Ishikawa (cell line): Measurements from ENCODE around the gene NOD2.

Experiments
- CEBPB ChIP-seq: IDR thresholded peaks from 2 replicates; pipeline ENCODE4 v1.6.1; 2012
- CREB1 ChIP-seq: IDR thresholded peaks from 2 replicates; pipeline ENCODE4 v1.6.1; 2012; ENCODE audit warnings: low read depth
- EGR1 ChIP-seq: IDR thresholded peaks from 2 replicates; pipeline ENCODE4 v1.6.1; 2012
- EP300 ChIP-seq: IDR thresholded peaks from 2 replicates; pipeline ENCODE4 v1.6.1; 2012; ENCODE audit warnings: borderline replicate concordance
- FOXM1 ChIP-seq: IDR thresholded peaks from 2 replicates; pipeline ENCODE4 v1.6.1; 2012; ENCODE audit warnings: low read depth, borderline replicate concordance
- NFIC ChIP-seq: IDR thresholded peaks from 2 replicates; pipeline ENCODE4 v1.6.1; 2012
- RAD21 ChIP-seq: IDR thresholded peaks from 2 replicates; pipeline ENCODE4 v1.6.1; 2012; ENCODE audit warnings: low read depth
- TAF1 ChIP-seq: IDR thresholded peaks from 2 replicates; pipeline ENCODE4 v1.6.1; 2012; ENCODE audit warnings: low read depth, mild to moderate bottlenecking
- TCF12 ChIP-seq: IDR thresholded peaks from 2 replicates; pipeline ENCODE4 v1.6.1; 2012; ENCODE audit warnings: low read depth
- TEAD4 ChIP-seq: IDR thresholded peaks from 2 replicates; pipeline ENCODE4 v1.6.1; 2012
- YY1 ChIP-seq: IDR thresholded peaks from 2 replicates; pipeline ENCODE4 v1.6.1; 2012; ENCODE audit warnings: low read depth
- ZBTB7A ChIP-seq: IDR thresholded peaks from 2 replicates; pipeline ENCODE4 v1.6.1; 2012; ENCODE audit warnings: low read depth
- TF ChIP-seq, protein P1 (sequence below): IDR thresholded peaks from 2 replicates; pipeline ENCODE4 v1.6.1; 2012; ENCODE audit warnings: low read depth, mild to moderate bottlenecking
- TF ChIP-seq, protein P2 (sequence below): IDR thresholded peaks from 2 replicates; pipeline ENCODE4 v1.6.1; 2012
- TF ChIP-seq, protein P3 (sequence below): IDR thresholded peaks from 2 replicates; pipeline ENCODE4 v1.6.1; 2012

NOD2 gene

DNA sequence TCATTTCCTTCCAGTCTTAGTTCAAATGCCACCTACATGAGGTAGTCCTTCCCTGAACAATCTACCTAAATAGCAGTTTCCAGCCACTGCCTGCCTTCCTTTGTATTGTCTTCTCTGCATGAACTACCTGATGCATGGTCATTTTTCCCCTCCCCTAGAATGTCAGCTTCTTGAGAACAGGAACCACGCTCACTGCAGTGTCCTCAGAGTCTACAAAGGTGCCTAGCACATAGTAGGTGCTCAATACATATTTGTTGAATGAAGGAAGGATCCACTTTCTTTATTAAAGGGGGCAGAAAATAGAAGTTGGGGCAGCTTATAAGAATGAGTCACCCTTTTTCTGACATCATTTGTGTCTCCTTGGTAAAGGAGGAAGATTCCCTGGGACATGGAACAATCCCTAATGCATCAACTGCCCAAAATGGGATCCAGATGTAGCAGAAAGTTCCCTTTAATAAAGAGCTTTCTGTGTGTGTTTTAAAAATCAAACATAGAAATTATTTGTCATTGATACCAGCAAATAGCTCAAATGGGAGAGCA, 44.1 kb downstream of the NOD2 start:
- no peak for TF ChIP-seq FOXM1
- no peak for TF ChIP-seq EGR1
- TF ChIP-seq NFIC: no peak
- TF ChIP-seq EP300: no peak
- TF ChIP-seq CREB1: no peak
- TF ChIP-seq ZBTB7A: no peak

DNA sequence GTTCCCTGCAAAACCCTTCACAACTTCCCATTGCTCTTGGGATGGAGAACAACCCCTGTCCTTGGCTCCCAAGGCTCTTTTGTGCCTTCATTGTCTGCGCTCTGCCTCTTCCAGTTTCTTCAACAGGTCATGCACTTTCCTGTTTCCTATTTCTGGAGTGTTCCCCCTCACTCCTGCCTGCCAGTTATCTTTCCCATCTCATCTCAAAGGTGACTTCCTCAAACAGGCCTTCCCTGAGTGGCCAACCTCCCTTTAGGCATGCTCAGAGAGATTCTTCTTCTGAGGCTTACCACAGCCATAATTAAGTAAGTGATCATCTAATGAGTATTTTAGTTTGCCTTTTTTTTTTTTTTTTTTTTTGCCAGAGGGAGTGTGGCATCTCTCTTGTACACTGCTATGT, 45.6 kb downstream of the NOD2 start:
- no peak for TF ChIP-seq FOXM1
- no peak for TF ChIP-seq TCF12
- no peak for TF ChIP-seq YY1
- no peak for TF ChIP-seq TEAD4
- TF ChIP-seq CREB1: no peak
- no peak for TF ChIP-seq ZBTB7A

DNA sequence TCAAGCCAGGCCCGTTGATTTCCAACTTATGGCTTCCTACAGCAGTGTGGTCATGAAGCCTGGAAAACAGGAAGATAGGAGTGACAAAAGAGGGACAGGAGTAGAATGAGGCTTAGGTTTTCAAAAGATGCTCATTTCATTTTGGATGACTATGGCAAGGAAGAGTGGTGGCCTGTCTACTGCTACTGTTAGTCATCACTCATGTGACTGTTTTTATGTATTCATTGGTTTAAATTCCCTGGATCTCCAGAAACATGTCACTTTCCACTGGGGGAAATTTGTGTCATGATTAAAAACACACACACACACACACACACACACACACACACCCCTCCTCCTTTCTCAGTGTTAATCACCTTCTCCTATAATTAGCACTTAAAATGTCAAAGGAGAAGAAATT, 47.3 kb downstream of the NOD2 start:
- TF ChIP-seq TEAD4 (no peak), CREB1 (no peak), EP300 (no peak)

DNA sequence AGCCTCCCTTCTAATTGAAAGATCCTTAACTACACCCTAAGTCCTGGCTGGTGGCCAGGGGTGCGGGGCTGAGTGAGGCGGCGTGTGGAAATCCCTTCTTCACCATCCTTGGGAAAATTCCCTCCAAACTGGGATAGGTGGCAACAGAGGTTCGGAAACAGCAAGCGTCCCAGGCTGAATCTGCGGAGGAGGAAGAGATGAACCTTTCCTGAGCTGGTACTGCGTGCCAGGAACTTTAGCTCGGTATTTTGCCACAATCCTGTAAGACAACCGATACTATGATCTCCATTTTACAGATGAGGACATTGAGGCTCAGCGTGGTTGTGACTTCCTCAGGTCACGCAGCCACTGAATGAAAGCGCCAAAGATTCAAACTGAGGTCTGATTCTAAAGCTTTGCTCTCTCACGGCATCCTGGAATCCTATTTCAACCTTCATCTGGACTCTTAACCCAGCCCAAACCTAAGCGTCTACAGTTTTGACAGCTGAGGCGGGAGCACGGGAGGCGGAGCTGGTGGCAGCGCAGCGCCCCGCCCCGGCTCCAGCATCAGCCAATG, 47.9 kb downstream of the NOD2 start:
- TF ChIP-seq, protein P1, sequence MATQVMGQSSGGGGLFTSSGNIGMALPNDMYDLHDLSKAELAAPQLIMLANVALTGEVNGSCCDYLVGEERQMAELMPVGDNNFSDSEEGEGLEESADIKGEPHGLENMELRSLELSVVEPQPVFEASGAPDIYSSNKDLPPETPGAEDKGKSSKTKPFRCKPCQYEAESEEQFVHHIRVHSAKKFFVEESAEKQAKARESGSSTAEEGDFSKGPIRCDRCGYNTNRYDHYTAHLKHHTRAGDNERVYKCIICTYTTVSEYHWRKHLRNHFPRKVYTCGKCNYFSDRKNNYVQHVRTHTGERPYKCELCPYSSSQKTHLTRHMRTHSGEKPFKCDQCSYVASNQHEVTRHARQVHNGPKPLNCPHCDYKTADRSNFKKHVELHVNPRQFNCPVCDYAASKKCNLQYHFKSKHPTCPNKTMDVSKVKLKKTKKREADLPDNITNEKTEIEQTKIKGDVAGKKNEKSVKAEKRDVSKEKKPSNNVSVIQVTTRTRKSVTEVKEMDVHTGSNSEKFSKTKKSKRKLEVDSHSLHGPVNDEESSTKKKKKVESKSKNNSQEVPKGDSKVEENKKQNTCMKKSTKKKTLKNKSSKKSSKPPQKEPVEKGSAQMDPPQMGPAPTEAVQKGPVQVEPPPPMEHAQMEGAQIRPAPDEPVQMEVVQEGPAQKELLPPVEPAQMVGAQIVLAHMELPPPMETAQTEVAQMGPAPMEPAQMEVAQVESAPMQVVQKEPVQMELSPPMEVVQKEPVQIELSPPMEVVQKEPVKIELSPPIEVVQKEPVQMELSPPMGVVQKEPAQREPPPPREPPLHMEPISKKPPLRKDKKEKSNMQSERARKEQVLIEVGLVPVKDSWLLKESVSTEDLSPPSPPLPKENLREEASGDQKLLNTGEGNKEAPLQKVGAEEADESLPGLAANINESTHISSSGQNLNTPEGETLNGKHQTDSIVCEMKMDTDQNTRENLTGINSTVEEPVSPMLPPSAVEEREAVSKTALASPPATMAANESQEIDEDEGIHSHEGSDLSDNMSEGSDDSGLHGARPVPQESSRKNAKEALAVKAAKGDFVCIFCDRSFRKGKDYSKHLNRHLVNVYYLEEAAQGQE: no peak
- no peak for TF ChIP-seq CEBPB
- TF ChIP-seq, protein P2, sequence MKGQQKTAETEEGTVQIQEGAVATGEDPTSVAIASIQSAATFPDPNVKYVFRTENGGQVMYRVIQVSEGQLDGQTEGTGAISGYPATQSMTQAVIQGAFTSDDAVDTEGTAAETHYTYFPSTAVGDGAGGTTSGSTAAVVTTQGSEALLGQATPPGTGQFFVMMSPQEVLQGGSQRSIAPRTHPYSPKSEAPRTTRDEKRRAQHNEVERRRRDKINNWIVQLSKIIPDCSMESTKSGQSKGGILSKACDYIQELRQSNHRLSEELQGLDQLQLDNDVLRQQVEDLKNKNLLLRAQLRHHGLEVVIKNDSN: no peak

DNA sequence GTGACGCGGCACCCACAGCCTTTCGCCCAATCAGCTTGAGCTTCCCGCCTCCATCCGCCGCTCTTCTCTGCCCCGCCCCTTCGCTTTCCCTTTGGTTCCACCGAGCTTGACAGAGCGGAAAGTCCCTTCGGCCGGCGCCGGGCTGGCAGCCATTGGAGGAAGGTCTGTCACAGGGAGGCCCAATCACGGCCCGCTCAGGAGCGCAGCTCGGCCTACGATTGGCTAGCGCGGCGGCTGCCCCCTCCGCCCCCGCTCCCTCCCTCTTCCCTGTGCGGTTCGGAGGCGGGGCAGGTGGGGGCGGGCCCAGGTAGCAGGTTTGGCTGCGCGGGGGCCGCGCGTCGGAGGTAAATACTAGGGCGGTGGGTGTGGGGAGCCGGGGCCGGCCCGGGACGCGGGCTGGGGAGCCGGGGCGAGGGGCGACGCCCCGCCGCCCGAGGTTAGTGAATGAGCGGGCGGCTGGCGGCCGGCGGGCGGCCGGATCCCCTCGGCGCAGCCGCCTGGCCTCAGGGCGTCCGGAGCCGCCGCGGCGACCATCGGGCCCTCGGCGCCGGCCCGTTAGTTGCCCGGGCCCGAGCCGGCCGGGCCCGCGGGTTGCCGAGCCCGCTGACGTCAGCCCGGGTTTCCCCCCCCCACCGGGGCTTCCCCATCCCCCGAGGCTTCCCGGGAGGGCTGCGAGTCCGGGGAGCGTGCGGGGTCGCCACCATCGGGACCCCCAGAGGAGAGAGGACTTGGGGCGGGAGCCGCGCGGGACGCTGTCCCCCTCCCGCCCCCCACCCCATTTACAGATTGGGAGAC, 48.6 kb downstream of the NOD2 start, which contains the start of gene CYLD:
CYLD (plus strand) TSS at position 306 of the 795 bp plus-strand sequence. CDS start 7,613 bp downstream, outside the sequence.
- peak; percentile 73; the same call in 1 of the 2 replicates for TF ChIP-seq TAF1
- peak; percentile 96 for TF ChIP-seq EGR1
- no peak for TF ChIP-seq TCF12
- TF ChIP-seq ZBTB7A: peak; percentile 51; the same call in 1 of the 2 replicates
- TF ChIP-seq CREB1: peak; percentile 69
- TF ChIP-seq, protein P1: no peak
- peak; percentile 25; the same call in 1 of the 2 replicates for TF ChIP-seq NFIC
- TF ChIP-seq, protein P3, sequence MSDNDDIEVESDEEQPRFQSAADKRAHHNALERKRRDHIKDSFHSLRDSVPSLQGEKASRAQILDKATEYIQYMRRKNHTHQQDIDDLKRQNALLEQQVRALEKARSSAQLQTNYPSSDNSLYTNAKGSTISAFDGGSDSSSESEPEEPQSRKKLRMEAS: no peak; the same call in 1 of the 2 replicates
- TF ChIP-seq, protein P2: 0 out of 2 replicates have a peak, but pooled peaks have one; percentile 16
- TF ChIP-seq EP300: no peak
- no peak for TF ChIP-seq FOXM1
- peak; percentile 43; the same call in 1 of the 2 replicates for TF ChIP-seq TEAD4
- no peak for TF ChIP-seq RAD21
- TF ChIP-seq YY1: peak; percentile 98
- TF ChIP-seq CEBPB: no peak

DNA sequence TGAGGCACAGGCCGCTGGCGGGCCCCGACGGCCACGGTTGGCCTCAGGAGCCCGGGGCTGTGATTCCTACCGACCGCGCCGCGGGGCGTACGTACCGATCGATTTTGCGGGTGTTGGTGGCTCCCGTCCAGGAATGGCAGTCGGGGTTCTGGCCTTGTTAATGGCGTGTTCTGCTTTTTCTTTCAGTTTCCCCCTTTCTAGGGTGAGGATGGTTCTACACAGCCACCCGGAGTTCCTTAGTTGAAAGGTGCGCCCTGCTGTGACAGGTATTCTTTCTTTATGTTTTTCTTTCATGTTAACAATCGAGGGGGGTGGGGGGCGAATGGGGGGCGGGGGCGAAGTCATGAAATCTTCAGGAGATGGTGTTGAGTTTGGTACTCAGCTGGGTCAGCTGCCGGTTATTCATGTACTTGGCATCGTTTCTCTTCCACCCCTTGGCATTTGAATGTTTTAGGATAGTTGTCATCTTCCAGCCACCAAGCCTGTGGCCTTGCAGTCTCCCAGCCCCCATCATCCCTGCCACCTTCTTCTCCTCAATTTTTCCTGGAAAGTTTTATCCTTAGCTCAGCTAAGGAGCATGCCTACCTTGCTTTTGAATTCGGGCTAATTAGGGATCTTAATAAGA, 49.3 kb downstream of the NOD2 start:
- no peak for TF ChIP-seq EP300
- TF ChIP-seq TEAD4: no peak
- no peak for TF ChIP-seq YY1
